B cell (primary cell): ENCODE measurements around the gene PPT1.

Experiments
- EZH2 ChIP-seq: IDR thresholded peaks from 2 replicates; pipeline ENCODE4 v1.6.1; 2012; ENCODE audit warnings: borderline replicate concordance, low read depth, mild to moderate bottlenecking, moderate library complexity, low read length; ENCODE audit not compliant: insufficient read depth, poor library complexity, severe bottlenecking
- TF ChIP-seq, protein P1 (sequence below): fragments of 200-600 bp; IDR thresholded peaks from one replicate; pipeline ENCODE4 v1.8.0; 2022; ENCODE audit warnings: antibody characterized with exemption, mild to moderate bottlenecking

DNA sequence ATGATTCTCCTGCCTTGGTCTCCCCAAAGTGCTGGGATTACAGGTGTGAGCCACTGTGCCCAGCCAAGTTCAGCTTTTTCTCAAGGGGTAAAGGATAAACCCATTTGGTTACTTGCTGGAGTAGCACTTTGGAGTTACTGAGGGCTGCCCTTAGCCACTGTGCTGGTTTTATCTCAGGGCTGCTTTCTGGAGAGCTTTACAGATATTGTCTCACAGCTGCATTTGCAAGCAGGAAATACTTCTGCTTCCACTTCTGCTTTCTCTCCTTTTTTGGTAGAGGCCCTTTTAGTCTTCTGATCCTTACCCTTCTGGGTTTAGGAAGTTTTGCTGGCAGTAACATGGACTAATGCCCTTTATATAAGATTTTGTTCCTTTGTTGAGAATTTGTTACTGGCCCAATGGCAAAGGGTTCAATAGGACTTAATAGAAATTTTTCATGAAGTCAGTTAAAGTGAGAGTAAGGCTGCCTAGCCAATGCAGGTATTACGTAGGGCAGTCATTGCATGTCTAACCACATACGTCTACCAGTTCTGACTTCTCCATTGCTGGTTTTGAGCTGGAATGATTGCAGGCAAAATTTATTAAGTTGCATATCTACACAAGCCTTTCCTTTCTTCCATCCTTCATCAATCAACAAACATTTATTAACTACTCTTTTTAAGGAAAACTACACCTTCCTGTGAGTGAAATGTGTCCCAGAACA is 32.1 kb downstream of the PPT1 start:
- no peak for TF ChIP-seq EZH2
- TF ChIP-seq, protein P1, sequence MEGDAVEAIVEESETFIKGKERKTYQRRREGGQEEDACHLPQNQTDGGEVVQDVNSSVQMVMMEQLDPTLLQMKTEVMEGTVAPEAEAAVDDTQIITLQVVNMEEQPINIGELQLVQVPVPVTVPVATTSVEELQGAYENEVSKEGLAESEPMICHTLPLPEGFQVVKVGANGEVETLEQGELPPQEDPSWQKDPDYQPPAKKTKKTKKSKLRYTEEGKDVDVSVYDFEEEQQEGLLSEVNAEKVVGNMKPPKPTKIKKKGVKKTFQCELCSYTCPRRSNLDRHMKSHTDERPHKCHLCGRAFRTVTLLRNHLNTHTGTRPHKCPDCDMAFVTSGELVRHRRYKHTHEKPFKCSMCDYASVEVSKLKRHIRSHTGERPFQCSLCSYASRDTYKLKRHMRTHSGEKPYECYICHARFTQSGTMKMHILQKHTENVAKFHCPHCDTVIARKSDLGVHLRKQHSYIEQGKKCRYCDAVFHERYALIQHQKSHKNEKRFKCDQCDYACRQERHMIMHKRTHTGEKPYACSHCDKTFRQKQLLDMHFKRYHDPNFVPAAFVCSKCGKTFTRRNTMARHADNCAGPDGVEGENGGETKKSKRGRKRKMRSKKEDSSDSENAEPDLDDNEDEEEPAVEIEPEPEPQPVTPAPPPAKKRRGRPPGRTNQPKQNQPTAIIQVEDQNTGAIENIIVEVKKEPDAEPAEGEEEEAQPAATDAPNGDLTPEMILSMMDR, result no peak
